Measurements from ENCODE around the gene RSPO1.
"Not testable (repeated sequence)": the region's sequence is repeated elsewhere in the genome, so short reads cannot be mapped to it uniquely, and the experiment has no call there.

Gene RSPO1

DNA sequence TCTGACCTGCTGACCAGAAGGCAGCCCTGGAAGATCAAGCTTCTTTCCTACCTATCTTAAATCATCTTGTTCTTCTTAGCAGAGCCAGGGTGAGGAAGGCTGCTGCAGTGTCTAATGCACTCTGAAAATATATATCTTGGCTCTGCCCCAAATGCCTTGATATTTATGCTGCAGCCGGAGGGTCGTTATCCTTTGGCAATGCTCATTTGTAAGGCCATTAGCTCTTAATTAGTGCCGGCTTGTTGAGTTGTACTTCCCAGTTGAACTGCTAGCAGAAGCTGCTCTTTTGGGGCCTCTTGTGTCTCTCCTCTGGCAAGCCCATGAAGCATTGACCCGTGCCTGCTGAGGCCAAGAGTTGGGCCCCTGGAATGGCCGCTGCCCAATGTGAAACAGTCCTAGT lies 34.8 kb downstream of the RSPO1 start:
- Histone ChIP-seq H3K4me3 (ENCODE audit: low read depth, low read length) (no peak overlapping the region), H3K36me3 (ENCODE audit: control insufficient read depth, insufficient read depth, low read length) (no peaks in the 10 kb centered on the region), H3K4me1 (ENCODE audit: control insufficient read depth, insufficient read depth, low read length) (no peaks in the 10 kb centered on the region), H3K27me3 (ENCODE audit: control insufficient read depth, insufficient read depth, low read length) (no peaks in the 10 kb centered on the region), H3K9me3 (ENCODE audit: control insufficient read depth, insufficient read depth, low read length) (no peaks in the 10 kb centered on the region), H3K27ac (ENCODE audit: low read depth, low read length) (no peak overlapping the region), H3K9ac (ENCODE audit: low read depth, low read length) (no peak overlapping the region)

DNA sequence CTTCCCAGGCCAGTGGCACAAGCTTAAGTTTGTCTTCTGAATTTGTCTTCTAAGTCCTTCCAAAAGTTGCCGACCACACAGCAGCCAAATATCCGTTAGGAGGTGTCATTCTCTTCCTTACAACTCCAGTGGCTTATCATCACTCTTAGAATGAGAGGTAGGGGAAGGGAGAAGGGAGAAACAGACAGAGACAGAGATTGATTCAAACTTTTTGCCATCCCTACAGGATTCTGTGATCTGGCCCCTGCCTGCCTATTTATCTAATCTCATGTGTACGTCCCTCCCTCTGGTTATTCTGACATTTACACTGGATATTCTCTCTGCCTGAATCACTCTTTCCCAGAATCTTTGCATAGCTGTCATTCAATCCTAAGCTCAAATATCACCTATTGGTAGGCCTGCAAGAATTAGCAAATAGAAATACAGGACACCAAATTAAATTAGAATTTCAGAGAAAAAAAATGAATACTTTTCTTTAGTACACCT lies 38.5 kb downstream of the RSPO1 start:
- H3K27me3 ChIP-seq (ENCODE audit: control insufficient read depth, insufficient read depth, low read length), result no peaks in the 10 kb centered on the region
- peaks cover 27% of the 10 kb centered on the region for H3K36me3 ChIP-seq (ENCODE audit: control insufficient read depth, insufficient read depth, low read length)
- H3K9me3 ChIP-seq (ENCODE audit: control insufficient read depth, insufficient read depth, low read length), result no peaks in the 10 kb centered on the region
- no peak overlapping the region for H3K9ac ChIP-seq (ENCODE audit: low read depth, low read length)
- H3K4me1 ChIP-seq (ENCODE audit: control insufficient read depth, insufficient read depth, low read length), result no peaks in the 10 kb centered on the region
- H3K4me3 ChIP-seq (ENCODE audit: low read depth, low read length), result peak overlapping the region; percentile 98
- H3K27ac ChIP-seq (ENCODE audit: low read depth, low read length), result no peak overlapping the region

DNA sequence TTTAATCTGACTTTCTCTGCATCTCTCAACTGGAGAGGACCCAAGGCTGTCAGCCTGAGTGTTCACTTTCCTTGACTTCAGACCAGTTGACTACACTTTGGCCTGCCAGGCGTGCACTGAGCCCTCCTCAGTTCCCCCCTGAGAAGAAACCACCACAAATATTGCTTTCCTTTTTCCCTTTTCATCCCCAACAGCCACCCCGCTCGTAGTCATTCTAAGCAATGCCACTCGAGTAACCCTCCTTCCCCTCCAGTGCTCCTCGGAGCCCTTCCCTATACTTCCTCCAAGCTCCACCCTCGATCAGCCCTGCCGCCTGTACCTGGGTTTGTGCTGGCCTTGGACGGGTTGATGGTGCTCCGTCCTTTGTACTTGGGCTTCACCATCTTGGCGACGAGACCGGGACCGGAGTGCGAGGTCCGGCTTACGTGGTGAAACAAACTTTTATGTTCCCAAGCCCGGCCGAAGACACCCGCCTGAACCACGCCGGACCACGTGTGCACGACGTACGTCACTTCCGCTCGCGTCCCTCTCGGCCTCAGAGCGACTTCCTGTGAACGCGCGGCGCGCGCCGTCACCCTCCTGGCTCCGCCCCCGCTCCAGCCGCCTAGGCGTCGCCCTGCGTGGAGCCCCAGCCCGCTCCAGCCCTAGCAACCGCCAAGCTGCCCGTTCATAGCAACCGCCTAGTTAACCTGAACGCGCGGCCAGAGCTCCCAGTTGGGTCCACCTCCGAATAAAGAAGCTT lies 39.1 kb downstream of the RSPO1 start, which contains the start of gene GNL2:
TSS of gene GNL2 (minus strand) at position 498 of the 742 bp plus-strand sequence. CDS start at position 383, 115 bp downstream.
- Histone ChIP-seq H3K36me3 (ENCODE audit: control insufficient read depth, insufficient read depth, low read length) (peaks cover 33% of the 10 kb centered on the region), H3K9me3 (ENCODE audit: control insufficient read depth, insufficient read depth, low read length) (no peaks in the 10 kb centered on the region), H3K9ac (ENCODE audit: low read depth, low read length) (peak within 1 kb of the TSS; percentile 95)

DNA sequence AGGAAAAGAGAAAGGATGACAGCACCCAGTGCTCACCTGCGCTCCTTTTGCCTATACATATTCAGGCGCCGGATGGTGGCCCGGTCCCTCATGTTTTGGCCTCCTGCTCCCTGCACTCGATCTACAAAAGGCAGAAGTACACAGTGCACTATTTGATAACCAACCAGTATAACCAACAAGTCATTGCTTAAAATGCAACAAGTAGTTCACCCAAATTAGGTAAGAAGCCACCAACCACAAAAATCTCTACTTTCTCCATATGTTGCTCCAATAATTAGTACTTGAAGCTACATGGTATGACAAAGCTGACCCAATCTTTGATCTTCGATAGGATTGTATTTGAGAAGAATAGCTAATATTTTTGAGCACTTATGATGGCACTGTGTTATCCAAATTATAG lies 41.0 kb downstream of the RSPO1 start:
- Histone ChIP-seq H3K4me3 (ENCODE audit: low read depth, low read length) (no peak overlapping the region), H3K36me3 (ENCODE audit: control insufficient read depth, insufficient read depth, low read length) (peaks cover 50% of the 10 kb centered on the region), H3K4me1 (ENCODE audit: control insufficient read depth, insufficient read depth, low read length) (no peaks in the 10 kb centered on the region), H3K9ac (ENCODE audit: low read depth, low read length) (no peak overlapping the region), H3K27ac (ENCODE audit: low read depth, low read length) (no peak overlapping the region), H3K9me3 (ENCODE audit: control insufficient read depth, insufficient read depth, low read length) (no peaks in the 10 kb centered on the region), H3K27me3 (ENCODE audit: control insufficient read depth, insufficient read depth, low read length) (no peaks in the 10 kb centered on the region)

More for the DNA sequence above, 39.1 kb downstream of the RSPO1 start, which contains the start of gene GNL2:
- Histone ChIP-seq H3K4me1 (ENCODE audit: control insufficient read depth, insufficient read depth, low read length) (no peaks in the 10 kb centered on the region), H3K27me3 (ENCODE audit: control insufficient read depth, insufficient read depth, low read length) (no peaks in the 10 kb centered on the region), H3K4me3 (ENCODE audit: low read depth, low read length) (peak within 1 kb of the TSS; percentile 98), H3K27ac (ENCODE audit: low read depth, low read length) (peak within 1 kb of the TSS; percentile 85)

DNA sequence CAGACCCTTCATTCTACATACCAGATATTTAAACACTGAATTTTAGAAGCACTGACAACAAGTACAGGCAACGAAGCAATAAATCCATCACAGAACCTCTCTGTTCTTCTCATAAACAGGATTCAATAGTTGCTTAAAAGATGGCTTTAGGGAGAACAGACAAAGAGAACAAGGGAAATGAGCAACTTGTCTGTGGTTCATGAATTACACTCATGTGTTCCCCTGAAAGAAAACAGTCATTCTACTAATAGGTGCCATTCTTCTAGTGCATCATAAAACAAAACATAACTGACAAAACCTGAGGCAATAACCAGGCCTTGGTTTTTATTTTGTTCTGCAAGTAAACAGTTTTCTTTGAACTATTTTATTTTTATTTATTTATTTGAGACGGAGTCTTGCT lies 45.8 kb downstream of the RSPO1 start:
- H3K9me3 ChIP-seq (ENCODE audit: control insufficient read depth, insufficient read depth, low read length), result no peaks in the 10 kb centered on the region
- no peak overlapping the region for H3K4me3 ChIP-seq (ENCODE audit: low read depth, low read length)
- peaks cover 91% of the 10 kb centered on the region for H3K36me3 ChIP-seq (ENCODE audit: control insufficient read depth, insufficient read depth, low read length)
- H3K27ac ChIP-seq (ENCODE audit: low read depth, low read length), result no peak overlapping the region
- no peaks in the 10 kb centered on the region for H3K4me1 ChIP-seq (ENCODE audit: control insufficient read depth, insufficient read depth, low read length)
- no peak overlapping the region for H3K9ac ChIP-seq (ENCODE audit: low read depth, low read length)
- no peaks in the 10 kb centered on the region for H3K27me3 ChIP-seq (ENCODE audit: control insufficient read depth, insufficient read depth, low read length)

DNA sequence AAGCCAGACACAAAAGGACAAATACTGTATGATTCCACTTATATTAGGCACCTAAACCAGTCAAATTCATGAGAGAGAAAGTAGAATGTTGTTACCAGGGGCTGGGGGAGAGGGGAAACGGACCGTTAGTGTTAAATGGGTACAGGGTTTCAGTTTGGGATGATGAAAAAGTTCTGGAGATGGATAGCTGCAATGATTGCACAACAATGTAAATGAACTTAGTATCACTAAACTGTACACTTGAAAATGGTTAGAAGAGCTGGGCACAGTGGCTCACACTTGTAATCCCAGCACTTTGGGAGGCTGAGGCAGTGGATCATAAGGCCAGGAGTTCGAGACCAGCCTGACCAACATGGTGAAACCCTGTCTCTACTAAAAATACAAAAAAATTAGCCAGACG lies 50.1 kb downstream of the RSPO1 start:
- not testable (repeated sequence) for H3K27ac ChIP-seq (ENCODE audit: low read depth, low read length); H3K9me3 ChIP-seq (ENCODE audit: control insufficient read depth, insufficient read depth, low read length); H3K9ac ChIP-seq (ENCODE audit: low read depth, low read length); H3K27me3 ChIP-seq (ENCODE audit: control insufficient read depth, insufficient read depth, low read length); H3K4me3 ChIP-seq (ENCODE audit: low read depth, low read length); H3K4me1 ChIP-seq (ENCODE audit: control insufficient read depth, insufficient read depth, low read length)
- peaks cover 90% of the 10 kb centered on the region for H3K36me3 ChIP-seq (ENCODE audit: control insufficient read depth, insufficient read depth, low read length)

DNA sequence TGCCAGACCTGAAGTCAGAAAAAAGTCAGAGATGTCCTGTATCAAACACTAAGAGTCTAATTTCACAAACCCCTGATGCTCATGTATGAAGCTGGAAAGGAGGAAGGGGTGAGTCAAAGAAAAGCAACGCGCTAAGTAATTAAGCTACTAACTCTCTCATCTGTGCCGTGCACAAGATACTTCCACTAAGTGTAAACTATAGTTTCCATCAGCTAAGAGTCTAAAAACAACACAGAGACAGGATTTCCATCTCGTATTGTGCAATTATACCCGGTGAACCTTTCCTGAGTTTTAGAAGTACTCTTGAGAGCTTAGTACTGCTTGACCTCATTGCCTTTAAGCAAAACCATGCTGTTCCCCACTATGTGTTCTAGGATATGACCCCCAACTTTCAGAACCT lies 59.0 kb downstream of the RSPO1 start:
- Histone ChIP-seq H3K36me3 (ENCODE audit: control insufficient read depth, insufficient read depth, low read length) (peaks cover 94% of the 10 kb centered on the region), H3K9me3 (ENCODE audit: control insufficient read depth, insufficient read depth, low read length) (no peaks in the 10 kb centered on the region), H3K4me3 (ENCODE audit: low read depth, low read length) (no peak overlapping the region), H3K27me3 (ENCODE audit: control insufficient read depth, insufficient read depth, low read length) (no peaks in the 10 kb centered on the region), H3K27ac (ENCODE audit: low read depth, low read length) (no peak overlapping the region), H3K9ac (ENCODE audit: low read depth, low read length) (no peak overlapping the region), H3K4me1 (ENCODE audit: control insufficient read depth, insufficient read depth, low read length) (no peaks in the 10 kb centered on the region)

DNA sequence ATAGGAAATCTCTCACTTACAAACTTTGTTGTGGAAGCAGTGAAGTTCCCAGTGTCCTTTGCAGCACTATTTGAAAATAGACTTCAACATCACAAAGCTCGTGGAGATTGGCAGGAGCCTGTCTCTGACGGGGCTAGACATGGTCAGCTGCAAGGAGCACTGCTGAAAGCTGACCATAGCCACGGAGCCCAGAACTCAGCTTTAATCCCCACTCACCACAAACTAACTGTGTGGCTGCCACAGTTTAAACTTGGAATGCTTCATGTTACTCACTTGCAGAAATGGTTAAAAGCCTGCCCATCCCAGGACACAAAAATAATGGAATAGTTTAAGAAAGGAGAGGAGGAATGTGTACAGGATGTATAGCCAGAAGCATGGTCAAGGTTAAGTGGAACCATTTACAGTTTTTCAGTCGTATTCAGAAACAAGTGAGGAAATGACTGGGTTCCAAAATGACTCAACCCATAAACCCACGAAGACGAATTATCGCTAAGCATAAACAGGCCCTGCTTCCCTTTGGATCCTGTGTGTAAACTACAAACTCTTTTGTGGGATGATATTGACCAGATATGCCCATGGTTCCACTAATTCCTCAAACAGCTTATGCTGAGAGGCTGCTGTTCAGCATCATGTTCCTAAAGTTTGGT lies 59.7 kb downstream of the RSPO1 start:
- Histone ChIP-seq H3K27ac (ENCODE audit: low read depth, low read length) (no peak overlapping the region), H3K9ac (ENCODE audit: low read depth, low read length) (no peak overlapping the region), H3K9me3 (ENCODE audit: control insufficient read depth, insufficient read depth, low read length) (no peaks in the 10 kb centered on the region), H3K4me1 (ENCODE audit: control insufficient read depth, insufficient read depth, low read length) (no peaks in the 10 kb centered on the region), H3K27me3 (ENCODE audit: control insufficient read depth, insufficient read depth, low read length) (no peaks in the 10 kb centered on the region), H3K4me3 (ENCODE audit: low read depth, low read length) (no peak overlapping the region), H3K36me3 (ENCODE audit: control insufficient read depth, insufficient read depth, low read length) (peaks cover 92% of the 10 kb centered on the region)

DNA sequence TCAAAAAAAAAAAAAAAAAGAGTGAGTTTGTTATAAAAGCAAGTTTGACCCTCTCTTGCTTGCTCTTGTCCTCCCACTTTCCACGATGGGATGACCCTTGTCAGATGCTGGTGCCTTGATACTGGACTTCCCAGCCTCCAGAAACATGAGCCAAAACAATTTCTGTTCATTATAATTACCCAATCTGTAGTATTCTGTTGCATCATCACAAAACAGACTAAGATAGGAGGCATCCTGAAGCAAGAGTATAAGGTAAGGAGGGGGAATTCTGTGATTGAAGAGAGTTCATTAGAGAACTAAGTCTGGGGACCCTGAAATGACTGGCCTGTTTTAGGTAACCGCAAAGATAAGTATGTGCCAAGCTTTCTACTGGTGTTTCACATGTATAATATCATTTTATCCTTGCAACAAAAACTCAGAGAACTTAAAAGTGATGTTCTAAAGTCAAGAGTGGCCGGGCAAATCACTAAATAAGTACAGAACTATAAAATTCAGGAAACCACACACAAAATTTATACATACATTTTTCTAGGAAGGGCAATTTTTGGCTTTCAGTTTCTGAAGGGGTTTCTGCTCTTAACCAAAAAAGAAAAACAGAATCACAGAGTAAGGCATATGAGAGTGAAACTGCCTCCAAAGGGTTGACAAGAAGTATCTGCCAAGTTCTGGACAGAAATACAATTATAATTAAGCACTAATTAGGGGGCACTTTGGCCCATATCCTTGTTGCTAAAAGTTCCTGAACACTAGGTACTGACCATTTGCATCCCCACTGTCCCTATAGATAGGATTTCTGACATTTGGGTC lies 64.0 kb downstream of the RSPO1 start:
- no peak overlapping the region for H3K9ac ChIP-seq (ENCODE audit: low read depth, low read length)
- H3K9me3 ChIP-seq (ENCODE audit: control insufficient read depth, insufficient read depth, low read length), result no peaks in the 10 kb centered on the region
- H3K4me3 ChIP-seq (ENCODE audit: low read depth, low read length), result no peak overlapping the region
- no peaks in the 10 kb centered on the region for H3K27me3 ChIP-seq (ENCODE audit: control insufficient read depth, insufficient read depth, low read length)
- H3K4me1 ChIP-seq (ENCODE audit: control insufficient read depth, insufficient read depth, low read length), result no peaks in the 10 kb centered on the region
- H3K36me3 ChIP-seq (ENCODE audit: control insufficient read depth, insufficient read depth, low read length), result peaks cover 97% of the 10 kb centered on the region
- H3K27ac ChIP-seq (ENCODE audit: low read depth, low read length), result no peak overlapping the region

DNA sequence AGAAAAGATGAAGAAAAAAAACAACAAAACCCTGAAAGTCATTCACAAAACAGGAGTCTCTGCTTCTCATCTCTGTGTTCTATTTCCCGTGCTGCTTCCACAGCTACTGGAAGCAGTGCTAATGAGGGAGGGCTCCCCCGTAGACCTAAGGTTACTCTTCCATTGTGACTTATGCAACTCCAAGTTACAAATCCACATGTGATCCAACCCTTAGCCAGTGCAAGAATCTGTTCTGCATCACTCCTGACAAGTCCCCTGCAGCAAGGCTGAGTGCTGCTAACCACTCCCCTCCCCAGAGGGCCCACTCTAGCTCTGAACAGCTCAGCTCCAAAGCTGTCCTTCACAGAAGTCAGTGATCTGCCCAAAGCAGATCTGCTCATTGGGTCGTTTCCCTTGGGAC lies 67.7 kb downstream of the RSPO1 start:
- Histone ChIP-seq H3K36me3 (ENCODE audit: control insufficient read depth, insufficient read depth, low read length) (peaks cover 73% of the 10 kb centered on the region), H3K27me3 (ENCODE audit: control insufficient read depth, insufficient read depth, low read length) (no peaks in the 10 kb centered on the region)

DNA sequence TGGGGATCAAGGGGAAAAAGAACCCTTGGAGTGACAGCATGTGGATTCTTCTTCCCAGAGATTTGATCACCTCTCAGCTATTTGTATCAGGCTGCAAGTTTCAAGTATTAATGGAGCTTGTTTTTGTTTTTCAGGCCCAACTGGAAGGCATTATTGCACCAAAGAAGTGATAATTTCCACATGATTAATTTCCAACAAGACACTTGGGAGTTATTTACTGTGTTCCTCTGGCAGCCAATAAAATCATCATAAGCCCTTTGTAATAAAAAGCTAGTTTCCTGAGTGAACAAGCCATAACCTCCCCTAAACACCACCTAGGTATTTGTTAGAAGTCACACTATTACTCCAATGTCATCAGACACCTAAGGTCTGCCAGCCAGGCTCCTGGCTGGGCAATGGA lies 69.8 kb downstream of the RSPO1 start:
- H3K4me3 ChIP-seq (ENCODE audit: low read depth, low read length), result no peak overlapping the region
- no peaks in the 10 kb centered on the region for H3K27me3 ChIP-seq (ENCODE audit: control insufficient read depth, insufficient read depth, low read length)
- no peaks in the 10 kb centered on the region for H3K9me3 ChIP-seq (ENCODE audit: control insufficient read depth, insufficient read depth, low read length)
- peaks cover 54% of the 10 kb centered on the region for H3K36me3 ChIP-seq (ENCODE audit: control insufficient read depth, insufficient read depth, low read length)
- H3K4me1 ChIP-seq (ENCODE audit: control insufficient read depth, insufficient read depth, low read length), result no peaks in the 10 kb centered on the region
- no peak overlapping the region for H3K27ac ChIP-seq (ENCODE audit: low read depth, low read length)
- H3K9ac ChIP-seq (ENCODE audit: low read depth, low read length), result no peak overlapping the region

More for the DNA sequence above, 67.7 kb downstream of the RSPO1 start:
- Histone ChIP-seq H3K4me3 (ENCODE audit: low read depth, low read length) (no peak overlapping the region), H3K27ac (ENCODE audit: low read depth, low read length) (no peak overlapping the region), H3K4me1 (ENCODE audit: control insufficient read depth, insufficient read depth, low read length) (no peaks in the 10 kb centered on the region), H3K9ac (ENCODE audit: low read depth, low read length) (no peak overlapping the region), H3K9me3 (ENCODE audit: control insufficient read depth, insufficient read depth, low read length) (no peaks in the 10 kb centered on the region)

Data from HUES48 (cell line).